Endometrial microvascular endothelial cells (primary cell): ENCODE results near the gene MICAL2. TPM values are rescaled to one million over a fixed set of nuclear protein-coding genes. Genes with fewer than 3 reads are reported as not detected.

ENCODE experiments used
- in situ Hi-C: cut with HindIII; loops from 2 replicates; pipeline ENCODE4 v1.10.0; 2017; ENCODE audit warnings: low sequenced_read_pairs, low pct_unique_long_range_greater_than_20kb; ENCODE audit errors: inconsistent ontology term
- total RNA-seq: library from RNA; depleted of rRNA; stranded (reverse); fragments of >200 nt; gene quantifications from one replicate; pipeline ENCODE4 v1.2.3, GENCODE V29; 2015; ENCODE audit errors: inconsistent ontology term

The MICAL2 gene
- total RNA-seq, 1 donor from 2014 or later, result 149 TPM

DNA sequence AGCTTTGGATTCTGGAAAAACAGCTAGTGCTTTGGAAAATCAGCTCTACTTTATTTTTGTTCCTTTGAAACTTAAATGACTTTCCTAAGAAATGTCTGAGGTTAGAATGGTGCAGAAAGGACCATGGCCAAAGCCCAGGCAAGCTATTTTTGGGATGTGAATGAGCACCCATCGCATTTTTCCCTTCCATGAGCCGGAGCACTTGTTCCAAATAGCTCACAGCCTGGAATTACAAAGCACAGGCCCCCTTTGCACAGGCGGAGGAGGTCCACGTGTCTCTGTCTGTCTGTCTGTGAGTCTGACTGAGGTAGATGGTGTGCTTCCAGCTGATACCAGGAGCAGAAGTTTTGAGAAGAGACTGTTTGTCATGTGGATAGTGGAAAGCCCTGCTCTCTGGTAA is 50.7 kb downstream of the MICAL2 start:
- in situ Hi-C loops, result no loop called here

DNA sequence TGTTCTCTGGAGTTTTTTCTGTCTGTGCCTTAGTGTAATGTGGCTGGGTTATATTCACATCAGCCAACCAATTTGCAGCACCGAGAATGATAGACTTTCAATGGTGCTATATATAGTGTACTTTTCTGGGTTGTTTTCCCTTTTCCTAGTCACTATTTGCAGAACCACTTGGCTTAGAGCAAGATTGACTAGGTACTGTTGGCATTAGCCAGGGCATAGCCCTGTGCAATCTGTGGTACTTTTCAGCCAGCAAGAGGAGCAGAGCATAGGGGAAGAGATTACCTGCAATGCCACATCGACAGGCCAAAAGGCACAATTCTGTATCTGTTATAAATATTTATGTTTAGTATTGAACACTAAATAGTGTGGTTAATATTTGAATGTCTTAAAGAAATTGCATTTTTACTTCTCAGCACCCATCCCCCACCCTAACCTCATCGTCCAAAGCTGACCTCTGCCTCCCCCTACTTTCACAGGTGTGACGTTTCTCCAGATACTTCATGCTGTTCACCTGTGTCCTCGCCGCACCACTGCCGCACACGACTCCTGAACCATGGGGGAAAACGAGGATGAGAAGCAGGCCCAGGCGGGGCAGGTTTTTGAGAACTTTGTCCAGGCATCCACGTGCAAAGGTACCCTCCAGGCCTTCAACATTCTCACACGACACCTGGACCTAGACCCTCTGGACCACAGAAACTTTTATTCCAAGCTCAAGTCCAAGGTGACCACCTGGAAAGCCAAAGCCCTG is 51.4 kb downstream of the MICAL2 start:
- in situ Hi-C loops, result no loop called here

DNA sequence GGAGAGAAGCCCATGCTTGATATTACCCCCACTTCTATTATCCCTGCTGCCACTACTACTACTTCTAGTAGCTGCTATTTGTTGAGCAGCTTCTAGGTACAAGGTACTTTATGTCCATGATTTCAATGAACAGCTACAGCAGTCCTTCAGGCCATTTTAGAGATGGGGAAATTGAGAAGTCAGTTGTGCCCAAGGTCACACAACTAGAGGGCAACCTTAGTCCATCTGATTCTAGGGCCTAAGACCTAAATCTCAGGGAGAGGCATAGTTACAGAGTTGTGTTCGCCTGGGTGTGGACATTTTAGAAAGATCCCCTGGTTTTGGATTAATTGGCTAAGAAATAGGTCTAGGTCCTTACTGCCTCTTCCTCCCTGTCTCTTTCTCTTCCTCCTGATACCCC is 52.3 kb downstream of the MICAL2 start:
- in situ Hi-C loops, result no loop called here

DNA sequence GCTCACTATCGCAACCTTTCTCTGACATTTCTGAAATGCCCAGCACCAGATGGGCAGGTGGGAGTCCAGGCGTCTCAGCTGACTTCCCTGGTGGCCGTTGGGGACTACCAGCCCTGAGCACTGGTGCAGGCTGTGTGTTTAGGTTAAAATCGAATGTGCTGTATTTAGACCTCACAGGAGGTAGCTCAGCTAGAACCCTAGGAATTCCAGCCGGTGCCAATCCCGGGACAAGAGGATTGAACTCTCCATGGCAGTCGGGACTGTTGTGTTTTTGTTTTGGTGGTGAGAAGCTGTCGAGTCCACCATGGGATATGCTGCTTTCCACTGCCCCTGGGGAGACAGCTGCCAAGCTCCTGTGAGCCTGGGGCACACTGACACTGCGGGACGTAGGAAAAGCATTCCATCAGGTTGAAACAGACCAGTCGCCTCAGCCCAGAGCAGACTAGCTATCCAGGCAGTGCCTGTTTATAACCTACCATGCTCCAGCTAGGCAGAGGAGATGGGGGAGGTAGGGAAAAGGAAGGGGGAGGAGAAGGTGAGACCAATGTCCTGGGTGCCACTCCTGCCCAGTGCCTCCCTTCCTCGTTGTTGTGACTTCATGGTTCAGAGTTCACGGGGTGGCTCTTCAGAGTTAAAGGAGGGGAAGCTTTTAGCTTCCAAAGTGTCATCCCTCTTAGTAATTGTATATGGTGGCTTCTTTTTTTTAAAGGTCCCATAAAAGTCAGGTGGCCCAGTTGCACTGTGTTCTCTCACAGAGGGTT is 53.0 kb downstream of the MICAL2 start:
- in situ Hi-C loops, result no loop called here

DNA sequence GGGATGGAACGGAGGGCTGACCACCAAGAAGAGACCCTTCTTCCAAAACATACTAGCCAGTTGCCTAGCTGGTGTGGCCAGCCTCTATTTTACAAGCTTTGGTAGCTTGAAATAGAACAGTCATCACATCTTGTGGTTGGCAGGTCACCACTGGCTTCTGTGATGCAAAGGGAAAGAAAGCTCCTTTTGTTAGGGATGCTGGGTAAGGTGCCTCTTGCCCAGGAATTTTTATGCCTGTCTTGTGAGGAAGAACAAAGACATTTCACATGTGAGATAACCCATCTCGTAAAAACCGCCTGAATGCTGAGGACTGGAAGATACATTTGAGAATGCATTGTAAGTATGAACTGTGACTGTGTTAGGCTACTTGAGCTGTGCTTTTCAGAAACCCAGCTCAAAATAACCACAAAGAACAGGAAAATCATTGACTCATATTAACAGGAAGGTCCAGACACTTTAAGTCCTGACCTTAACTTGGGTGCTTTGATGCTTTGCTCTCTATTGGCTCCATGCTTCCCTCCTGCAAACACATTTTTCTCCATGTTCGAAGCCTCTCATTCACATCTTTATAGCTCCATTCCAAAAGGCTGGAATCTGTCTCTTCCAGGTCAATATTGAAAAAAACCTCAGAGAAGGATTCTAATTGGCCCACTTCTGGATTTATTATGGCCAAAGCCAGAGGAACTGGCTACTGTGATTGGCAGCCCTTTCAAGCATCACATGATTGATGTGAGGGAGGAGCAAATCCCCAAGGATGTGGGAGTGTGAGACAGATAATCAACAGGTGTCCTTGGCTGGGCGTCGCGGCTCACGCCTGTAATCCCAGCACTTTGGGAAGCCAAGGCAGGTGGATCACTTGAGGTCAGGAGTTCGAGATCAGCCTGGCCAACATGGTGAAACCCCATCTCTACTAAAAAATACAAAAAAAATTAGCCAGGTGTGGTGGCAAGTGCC is 53.9 kb downstream of the MICAL2 start:
- in situ Hi-C loops, result no loop called here

DNA sequence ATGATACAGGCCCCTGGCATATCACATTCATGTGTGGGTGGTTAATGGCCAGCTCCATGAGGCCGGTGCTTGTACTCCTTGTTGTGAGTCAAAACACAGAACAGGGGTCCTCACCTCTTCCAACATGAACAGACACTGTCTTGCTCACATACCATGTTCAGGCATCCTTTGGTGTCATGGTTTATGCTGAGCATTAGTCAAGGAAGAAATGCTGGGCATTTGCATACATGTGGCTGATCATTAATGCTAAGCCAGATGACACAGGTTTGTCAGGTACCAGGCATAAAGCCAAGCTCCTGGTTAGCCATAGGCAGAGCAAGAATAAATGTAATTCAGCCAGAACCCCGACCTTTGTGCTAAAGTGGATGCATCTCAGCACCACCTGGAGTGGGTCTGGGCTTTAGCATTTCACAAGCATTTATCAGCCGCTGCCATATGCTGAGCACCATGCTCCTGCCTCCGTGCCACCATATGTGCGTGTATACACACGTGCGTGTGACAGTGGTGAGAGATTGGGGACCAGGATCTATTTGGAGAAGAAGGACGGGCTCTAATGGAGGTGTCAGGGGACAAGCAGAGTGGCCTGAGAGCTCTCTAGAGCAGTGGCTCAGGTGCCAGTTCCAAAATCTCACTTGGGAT is 55.0 kb downstream of the MICAL2 start:
- in situ Hi-C loops, result no loop called here

DNA sequence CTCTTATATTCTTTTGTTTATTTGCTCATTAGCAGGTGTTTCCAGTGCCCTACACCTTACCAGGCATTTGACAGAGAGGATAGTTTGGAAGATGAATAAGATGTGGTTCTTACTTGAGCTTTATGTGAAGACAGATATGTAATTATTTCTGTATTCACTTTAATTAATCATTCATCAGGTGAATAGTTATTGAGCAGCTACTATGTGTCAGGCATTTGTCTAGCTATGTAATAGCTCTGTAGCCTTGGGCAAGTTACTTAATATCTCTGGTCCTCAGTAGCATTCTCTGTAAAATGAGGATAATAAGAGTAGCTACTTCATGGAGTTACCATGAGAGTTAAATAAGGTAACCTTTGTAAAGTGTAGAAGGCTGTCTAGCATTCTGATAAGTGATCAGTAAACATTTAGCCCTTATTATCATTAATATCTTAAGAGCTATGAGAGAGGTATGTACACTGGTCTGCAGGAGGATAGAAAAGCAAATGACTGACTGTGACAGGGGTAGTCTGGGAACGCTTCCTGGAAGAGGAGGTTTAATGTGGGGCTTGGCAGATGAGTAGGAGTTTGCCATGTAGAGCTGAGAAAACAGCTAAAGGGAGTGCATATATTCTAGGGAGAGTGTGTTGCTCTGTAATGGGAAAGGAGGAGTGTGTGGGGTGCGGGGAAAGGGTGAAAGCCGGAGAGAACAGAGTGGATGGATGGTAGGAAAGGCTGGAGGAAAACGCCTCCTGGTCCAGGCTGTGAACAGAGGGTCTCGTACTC is 56.1 kb downstream of the MICAL2 start:
- in situ Hi-C loops, result no loop called here

DNA sequence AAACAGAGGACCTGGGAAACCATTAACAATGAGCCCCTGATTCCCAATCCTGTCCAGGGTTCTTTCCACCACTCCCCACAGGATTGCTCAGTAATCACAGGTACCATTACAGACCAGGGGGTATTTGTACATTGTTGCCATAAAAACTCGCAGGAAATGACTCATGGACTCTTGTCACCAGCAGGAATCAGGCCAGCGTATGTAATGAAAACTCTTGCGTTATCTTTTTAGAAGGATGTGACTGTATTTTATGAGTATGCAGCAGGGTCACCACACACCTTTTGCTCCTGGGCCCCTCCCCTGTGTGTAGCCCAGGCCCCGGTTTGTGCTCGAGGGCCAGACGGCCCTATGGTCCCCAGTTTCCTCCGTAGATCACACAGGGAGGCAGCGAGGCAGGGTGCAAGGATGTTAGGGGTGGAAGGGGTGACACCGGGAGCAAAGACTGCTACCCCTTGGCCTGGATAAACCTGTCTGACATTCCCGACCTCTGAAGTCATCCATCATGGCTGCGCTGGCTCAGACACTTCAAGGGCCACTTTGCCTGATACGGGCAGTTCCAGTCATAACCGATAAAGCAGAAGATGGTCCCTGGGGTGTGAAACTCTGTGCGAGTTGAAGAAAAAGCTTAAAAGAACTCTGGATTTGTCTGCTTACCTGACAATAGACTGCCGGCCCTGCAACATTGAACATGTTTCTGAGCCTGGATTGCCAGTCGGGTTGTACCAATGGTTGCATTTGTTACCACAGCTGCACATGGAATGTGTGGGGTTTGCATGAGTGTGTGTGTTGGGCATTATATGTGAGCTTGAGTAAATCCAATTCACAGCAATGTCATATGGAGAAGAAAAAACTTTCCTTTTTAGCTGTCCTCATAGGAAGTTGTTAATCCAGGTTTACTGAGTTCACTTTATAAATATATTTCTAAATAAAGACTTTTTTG is 56.9 kb downstream of the MICAL2 start:
- in situ Hi-C loops, result no loop called here

DNA sequence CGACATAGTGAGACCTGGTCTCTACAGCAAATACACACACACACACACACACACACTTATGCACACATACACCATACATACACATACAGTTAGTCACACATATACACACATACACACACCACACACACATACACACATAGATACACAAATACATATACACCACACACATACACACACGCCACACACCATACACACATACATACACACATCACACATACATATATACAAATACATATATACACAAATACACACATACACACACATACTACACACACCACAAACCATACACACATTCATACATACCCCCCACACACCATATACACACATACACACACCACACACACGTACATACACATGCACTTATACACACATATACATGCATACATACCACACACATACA is 57.7 kb downstream of the MICAL2 start:
- in situ Hi-C loops, result no loop called here

DNA sequence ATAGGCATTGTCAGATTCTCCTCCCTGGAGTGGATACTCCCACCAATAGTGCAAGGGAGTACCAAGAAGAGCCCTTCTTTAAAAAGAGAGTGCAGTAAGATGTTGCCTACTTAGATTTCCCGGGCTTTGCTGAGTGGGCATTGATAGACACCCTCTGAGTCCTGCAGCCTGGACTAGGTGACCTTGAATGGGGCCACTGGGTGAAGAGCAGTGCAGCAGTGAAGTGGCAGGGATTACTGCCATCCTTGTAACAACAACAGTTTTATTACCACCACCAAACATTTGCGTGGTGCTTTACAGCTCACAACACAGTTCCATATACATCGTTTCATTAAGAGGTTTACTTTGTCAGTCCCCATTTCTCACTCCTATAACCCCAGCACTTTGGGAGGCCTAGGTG is 59.4 kb downstream of the MICAL2 start:
- in situ Hi-C loops, result no loop called here

DNA sequence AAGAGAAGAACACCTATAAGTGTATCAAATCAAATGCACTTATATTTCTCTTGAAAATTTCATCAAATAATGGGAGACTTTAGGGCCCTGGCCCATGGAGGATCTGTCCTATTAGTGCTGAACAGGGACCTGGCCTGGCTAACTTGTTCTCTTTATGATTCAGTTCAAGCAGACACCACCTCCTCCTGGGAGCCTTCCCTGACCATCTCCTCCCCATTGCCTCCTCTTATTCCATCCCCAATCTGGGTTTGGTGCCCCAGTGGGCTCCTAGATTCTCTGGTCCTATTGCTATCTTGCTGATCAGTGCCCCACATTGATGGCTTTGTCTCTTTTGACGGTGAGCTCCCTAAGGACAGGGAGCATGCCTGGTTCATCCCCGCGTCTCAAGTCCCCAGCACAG is 60.1 kb downstream of the MICAL2 start:
- in situ Hi-C loops, result no loop called here

DNA sequence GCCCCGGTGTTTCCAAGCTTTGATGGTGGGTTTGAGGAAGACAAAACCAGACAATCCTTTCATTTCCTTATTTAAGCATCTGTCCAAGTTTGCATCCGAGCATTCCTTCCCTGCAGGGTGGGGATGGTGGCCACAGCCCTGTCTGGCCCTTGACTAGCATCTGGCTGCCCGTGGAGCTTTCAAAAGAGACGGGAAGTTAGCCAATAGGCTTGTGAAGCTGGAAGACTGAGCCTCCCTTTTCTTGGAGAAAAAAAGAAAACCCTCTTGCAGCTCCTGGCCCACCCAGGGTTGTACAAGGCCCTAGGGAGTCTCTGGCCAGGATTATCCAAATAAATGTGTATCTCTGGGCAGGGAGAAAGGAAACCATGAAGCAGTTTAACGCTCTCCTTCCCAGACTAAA is 60.6 kb downstream of the MICAL2 start:
- in situ Hi-C loops, result no loop called here

DNA sequence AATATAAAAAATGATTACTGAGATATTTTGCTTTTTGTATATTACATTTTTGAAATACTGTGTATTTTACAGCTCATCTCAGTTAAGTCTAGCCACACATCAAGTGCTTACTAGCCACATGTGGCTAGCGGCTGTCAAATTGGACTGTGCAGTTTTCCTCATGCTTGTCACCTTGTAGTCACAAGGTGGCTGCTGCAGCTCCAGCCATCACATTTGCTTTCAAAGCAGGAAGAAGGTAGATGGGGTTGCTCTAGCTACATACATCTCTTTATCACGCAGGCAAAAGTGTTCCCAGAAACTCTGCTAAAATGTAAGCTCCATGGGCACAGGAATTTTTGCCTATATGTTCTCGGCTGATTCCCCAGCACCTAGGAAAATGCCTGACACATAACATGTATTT is 61.5 kb downstream of the MICAL2 start:
- in situ Hi-C loops, result no loop called here

DNA sequence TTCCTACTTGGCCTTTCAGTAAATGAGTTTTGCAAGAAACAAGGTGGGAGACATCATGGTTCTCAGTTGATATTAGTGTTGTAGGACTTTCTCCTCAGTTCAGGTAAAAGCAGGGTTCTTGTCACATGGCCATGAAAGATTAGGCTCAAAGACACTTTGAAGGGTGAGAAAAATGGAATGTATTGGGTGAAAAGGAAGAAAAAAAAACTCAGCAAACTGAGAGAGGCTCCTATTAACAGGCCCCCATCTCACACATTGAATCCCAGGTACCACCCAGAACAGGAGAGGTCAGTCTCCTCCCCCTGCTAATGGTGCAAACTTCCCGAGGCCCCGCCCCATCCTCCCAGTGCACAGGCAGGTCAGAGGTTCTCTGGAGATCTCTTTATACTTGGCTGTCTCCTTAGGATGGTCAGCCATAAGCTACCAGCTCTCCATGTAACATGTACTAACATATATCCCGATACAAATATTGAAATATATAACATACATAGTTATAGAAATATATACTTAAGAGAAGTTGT is 62.2 kb downstream of the MICAL2 start:
- in situ Hi-C loops, result no loop called here

DNA sequence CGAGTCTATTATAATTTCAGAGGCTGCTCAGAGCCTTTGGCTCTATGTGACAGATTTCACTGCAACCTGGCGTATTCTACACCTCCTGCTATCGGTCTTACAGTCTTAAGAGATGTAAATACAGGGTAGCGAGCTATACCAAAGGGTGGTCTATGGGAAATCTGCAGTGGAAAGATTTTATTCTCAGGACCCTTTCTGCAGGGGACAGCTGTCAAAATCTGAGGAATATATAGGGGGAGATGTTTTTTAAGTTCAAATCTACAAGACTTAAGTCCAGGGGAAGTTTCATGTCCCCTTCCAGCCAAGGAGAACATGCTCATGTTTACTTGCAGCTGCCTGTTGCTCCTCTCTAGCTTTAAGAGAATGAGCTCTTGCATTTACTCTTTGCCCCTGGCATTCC is 62.7 kb downstream of the MICAL2 start:
- in situ Hi-C loops, result no loop called here

DNA sequence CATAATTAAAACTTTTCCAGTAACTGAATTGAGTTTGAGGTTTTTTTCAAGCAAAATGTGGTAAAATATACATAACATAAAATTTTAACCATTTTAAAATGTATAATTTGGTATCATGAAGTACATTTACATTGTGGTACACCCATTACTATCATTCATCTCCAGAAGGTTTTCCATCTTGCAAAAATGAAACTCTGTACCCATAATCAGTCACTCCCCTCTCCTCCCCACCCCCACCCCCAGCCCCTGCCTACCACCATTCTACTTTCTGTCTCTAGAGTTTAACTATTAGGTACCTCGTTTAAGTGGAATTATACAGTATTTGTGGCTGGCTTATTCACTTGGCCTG is 63.7 kb downstream of the MICAL2 start:
- in situ Hi-C loops, result no loop called here

DNA sequence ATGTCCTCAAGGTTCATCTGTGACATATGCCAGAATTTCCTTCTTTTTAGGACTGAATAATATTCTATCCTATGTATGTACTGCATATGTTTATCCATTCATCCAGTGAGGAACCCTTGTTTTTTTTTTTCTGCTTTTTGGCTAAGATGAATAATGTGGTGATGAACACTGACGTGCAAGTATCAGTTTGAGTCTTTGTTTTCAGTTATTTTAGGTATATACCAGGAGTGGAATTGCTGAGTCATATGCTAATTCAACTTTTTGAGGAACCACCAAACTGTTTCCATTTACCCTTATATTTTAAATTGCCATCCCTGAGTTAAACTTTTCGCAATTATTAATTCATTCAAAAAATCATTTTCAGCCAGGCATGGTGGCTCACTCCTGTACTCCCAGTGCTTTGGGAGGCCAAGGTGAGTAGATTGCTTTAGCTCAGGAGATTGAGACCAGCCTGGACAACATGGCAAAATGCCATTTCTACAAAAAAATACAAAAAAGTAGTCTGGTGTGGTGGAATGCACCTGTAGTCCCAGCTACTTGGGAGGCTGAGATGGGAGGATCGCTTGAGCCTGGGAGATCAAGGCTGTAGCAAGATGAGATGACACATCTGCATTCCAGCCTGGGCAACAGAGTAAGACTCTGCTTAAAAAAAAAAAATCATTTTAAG is 64.2 kb downstream of the MICAL2 start:
- in situ Hi-C loops, result no loop called here
